GM18505 (cell line): ENCODE measurements around the gene PPARG.
"Not testable (repeated sequence)": the region's sequence is repeated elsewhere in the genome, so short reads cannot be mapped to it uniquely, and the experiment has no call there.

ENCODE experiments used
- ATAC-seq: cut with Tn5 transposase; IDR thresholded peaks from one replicate; pipeline ENCODE4 v1.9.1; 2021; ENCODE audit not compliant: unreplicated experiment
- POLR2A ChIP-seq: IDR thresholded peaks from 4 replicates; pipeline ENCODE4 v1.6.1; 2011; ENCODE audit warnings: borderline replicate concordance; ENCODE audit not compliant: insufficient read depth, insufficient read length; ENCODE audit errors: extremely low read depth

Gene PPARG

GRCh38 chr3:12381199-12381598, 92.3 kb downstream of the PPARG start:
- no peak for ATAC-seq
- no peak for TF ChIP-seq POLR2A

DNA sequence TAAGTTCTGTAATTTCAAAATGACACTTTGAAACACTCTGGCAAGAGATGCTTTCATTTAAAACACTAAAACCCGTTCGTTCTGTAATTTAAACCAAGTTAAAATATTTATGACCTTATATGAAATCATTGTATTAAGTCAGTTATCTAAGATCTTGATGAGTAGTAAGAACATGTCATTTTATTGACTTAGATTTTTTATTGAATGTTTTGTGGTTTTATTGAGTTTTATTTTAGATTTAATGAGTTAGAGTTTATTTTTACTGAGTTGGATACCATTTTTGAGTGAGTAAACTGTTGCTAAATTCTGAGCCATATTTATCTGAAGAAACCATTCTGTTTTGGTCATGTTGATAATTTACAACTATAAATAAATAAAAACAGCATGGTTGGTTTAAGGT, 94.3 kb downstream of the PPARG start:
- no peak for TF ChIP-seq POLR2A
- ATAC-seq: no peak

GRCh38 chr3:12384451-12385233, 95.8 kb downstream of the PPARG start:
- no peak for TF ChIP-seq POLR2A
- ATAC-seq: no peak

DNA sequence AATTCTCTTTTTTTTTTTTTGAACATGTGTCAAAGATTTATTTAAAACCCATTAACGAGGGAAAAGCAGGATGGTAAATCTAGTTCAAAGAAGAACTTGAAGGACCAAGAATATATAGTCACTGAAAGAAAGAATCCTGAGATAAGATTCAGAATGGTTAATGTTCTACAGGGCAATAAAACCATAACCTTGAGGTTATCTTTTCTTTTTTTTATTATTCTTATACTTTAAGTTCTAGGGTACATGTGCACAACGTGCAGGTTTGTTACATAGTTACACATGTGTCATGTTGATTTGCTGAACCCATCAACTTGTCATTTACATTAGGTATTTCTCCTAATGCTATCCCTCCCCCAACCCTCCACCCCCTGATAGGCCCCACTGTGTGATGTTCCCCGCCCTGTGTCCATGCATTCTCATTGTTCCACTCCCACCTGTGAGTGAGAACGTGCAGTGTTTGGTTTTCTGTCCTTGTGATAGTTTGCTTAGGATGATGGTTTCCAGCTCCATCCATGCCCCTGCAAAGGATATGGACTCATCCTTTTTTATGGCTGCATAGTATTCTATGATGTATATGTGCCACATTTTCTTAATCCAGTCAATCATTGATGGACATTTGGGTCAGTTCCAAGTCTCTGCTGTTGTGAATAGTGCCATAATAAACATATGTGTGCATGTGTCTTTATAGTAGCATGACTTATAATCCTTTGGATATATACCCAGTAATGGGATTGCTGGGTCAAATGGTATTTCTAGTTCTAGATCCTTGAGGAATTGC, 97.8 kb downstream of the PPARG start:
- ATAC-seq: not testable (repeated sequence)

- no peak for TF ChIP-seq POLR2A
- ATAC-seq: no peak
Observed at GRCh38 chr3:12388185-12388584, 99.3 kb downstream of the PPARG start.

DNA sequence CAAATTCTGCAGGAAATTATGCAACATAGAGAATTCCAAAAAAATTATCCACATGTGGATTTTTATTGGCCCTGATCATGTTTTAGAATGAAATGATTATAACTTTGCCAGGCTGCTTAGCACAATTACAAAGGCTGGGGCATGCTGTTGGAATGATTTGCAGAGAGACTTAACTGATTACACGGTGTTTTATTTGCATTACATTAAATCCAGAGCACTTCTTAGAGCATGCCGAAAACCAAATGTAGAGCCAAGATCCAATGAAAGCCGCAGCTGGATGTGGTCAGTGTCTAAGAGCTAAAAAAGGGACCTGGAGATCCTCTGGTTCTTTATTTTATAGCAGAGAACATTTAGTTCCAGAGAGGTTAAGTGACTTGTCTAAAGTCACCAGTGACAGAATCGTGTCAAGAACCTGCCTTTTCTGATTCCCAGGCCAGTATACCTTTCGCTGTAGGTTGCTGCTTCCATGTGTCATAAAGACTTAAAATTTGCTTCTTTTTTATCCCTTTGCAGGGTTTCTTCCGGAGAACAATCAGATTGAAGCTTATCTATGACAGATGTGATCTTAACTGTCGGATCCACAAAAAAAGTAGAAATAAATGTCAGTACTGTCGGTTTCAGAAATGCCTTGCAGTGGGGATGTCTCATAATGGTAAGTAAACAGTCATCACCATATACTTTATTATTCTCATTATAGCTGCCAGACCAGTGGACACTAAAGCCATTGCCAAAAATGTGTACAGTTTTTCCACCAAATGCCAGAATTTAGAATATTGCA, 103.4 kb downstream of the PPARG start:
- no peak for ATAC-seq
- no peak for TF ChIP-seq POLR2A

DNA sequence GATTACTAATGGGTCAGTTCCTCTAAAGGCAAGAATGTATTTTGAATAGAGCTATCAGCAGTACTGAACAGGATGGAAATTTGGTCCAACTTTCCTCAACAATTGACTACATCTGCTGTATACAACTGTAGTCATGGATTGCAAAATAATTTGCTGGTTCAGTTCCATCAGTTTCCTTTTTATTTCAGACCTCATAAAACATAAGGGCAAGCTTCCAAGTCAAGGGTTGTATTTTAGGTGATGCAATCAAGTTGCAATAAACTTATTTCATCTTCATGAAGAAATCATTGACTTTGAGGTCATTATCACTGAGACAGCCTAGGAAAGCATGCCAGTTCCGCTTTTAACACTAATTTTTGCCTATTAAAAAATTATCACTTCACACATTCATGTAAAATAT, 105.0 kb downstream of the PPARG start:
- no peak for TF ChIP-seq POLR2A
- ATAC-seq: no peak

GRCh38 chr3:12394569-12395271, 105.8 kb downstream of the PPARG start:
- peak; percentile 8 for ATAC-seq
- TF ChIP-seq POLR2A: no peak

DNA sequence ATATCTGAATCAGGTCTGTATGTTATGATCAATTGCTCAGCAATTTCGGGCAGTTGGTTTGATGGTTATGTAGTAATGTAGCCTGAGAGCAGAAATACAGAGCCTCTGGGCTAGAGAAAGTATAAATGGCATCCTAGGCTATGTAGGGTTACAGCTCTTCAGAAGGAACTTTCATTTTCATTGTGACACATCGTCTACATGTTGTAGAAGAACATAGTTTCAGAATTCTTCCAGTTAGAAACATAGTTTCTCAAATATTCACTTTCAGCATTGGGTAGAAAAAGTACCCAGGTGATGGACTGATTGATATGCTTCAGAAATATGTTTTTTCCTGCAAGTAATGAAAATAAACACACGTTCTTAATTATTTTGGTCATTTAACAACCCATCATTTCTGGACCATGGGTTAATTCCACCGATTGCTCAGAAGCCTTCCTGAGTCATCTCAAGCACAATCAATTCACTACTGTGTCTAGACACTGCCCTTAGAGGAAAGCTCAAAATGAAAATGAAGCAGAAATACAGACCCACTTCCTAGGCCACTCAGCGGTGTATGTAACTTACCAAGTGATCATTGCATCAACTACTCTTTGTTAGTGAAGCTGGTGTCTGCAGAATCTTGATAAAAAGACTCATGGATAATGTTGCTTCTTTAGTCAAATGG, 106.6 kb downstream of the PPARG start:
- ATAC-seq: peak; percentile 95
- no peak for TF ChIP-seq POLR2A

- ATAC-seq: no peak
- no peak for TF ChIP-seq POLR2A
Observed at GRCh38 chr3:12396471-12396870, 107.6 kb downstream of the PPARG start.

- ATAC-seq: no peak
- TF ChIP-seq POLR2A: no peak
Observed at GRCh38 chr3:12399226-12399625, 110.4 kb downstream of the PPARG start.

GRCh38 chr3:12400616-12401194, 111.8 kb downstream of the PPARG start:
- ATAC-seq: no peak
- TF ChIP-seq POLR2A: no peak
